Osteoblast (primary cell): ENCODE results near the gene ACTL7B. TPM values are rescaled to one million over a fixed set of nuclear protein-coding genes. Genes with fewer than 3 reads are reported as not detected.

Experiments
- DNase-seq: peaks from one replicate; pipeline ENCODE4 v3.0.0; 2011; ENCODE audit warnings: low spot score, mixed read lengths; ENCODE audit not compliant: insufficient read length; ENCODE audit errors: missing footprints
- H2AFZ ChIP-seq: 2 replicates; pipeline ENCODE4 v1.6.0; 2011; ENCODE audit warnings: mild to moderate bottlenecking, low read length
- H3K27ac ChIP-seq: 2 replicates; pipeline ENCODE4 v1.5.1; 2011; ENCODE audit warnings: mild to moderate bottlenecking, low read depth, low read length, moderate library complexity
- H3K27me3 ChIP-seq: 2 replicates; pipeline ENCODE4 v1.6.0; 2012; ENCODE audit warnings: mild to moderate bottlenecking, control low read depth, inconsistent platforms, low read length, moderate library complexity; ENCODE audit not compliant: insufficient read depth
- H3K36me3 ChIP-seq: 2 replicates; pipeline ENCODE4 v1.5.1; 2011; ENCODE audit warnings: mild to moderate bottlenecking, low read length, control low read depth, moderate library complexity; ENCODE audit not compliant: insufficient read depth
- H3K4me1 ChIP-seq: 2 replicates; pipeline ENCODE4 v1.5.1; 2011; ENCODE audit warnings: mild to moderate bottlenecking, low read length, control low read depth, moderate library complexity; ENCODE audit not compliant: insufficient read depth
- H3K4me2 ChIP-seq: 2 replicates; pipeline ENCODE4 v1.6.0; 2011; ENCODE audit warnings: mild to moderate bottlenecking, low read length; ENCODE audit not compliant: insufficient read depth
- H3K4me3 ChIP-seq: fragments of 200-600 bp; sonication (generic); 3 replicates; pipeline ENCODE4 v1.5.1; 2012; ENCODE audit warnings: mild to moderate bottlenecking, low read length, inconsistent platforms; ENCODE audit not compliant: insufficient read depth
- H3K79me2 ChIP-seq: 2 replicates; pipeline ENCODE4 v1.6.0; 2012; ENCODE audit warnings: mild to moderate bottlenecking, low read length, control low read depth, inconsistent platforms; ENCODE audit not compliant: insufficient read depth
- H3K9me3 ChIP-seq: 2 replicates; pipeline ENCODE4 v1.5.1; 2011; ENCODE audit warnings: low read depth, low read length, control low read depth
- H4K20me1 ChIP-seq: 2 replicates; pipeline ENCODE4 v1.6.0; 2012; ENCODE audit warnings: mild to moderate bottlenecking, low read length, control low read depth; ENCODE audit not compliant: insufficient read depth
- total RNA-seq: library from RNA; depleted of rRNA; stranded (reverse); fragments of >200 nt; gene quantifications from 2 replicates; pipeline ENCODE4 v1.2.3, GENCODE V29; 2012
- TF ChIP-seq, protein P1 (sequence below): IDR thresholded peaks from 2 replicates; pipeline ENCODE4 v1.5.1; 2011; ENCODE audit warnings: mild to moderate bottlenecking, low read depth, low read length, moderate library complexity; ENCODE audit errors: extremely low read depth

ACTL7B gene
- total RNA-seq, 1 donor: not detected

GRCh38 chr9:108854641-108855528 lies 901 bp downstream of the ACTL7B start:
- Histone ChIP-seq H3K36me3 (no peaks in the 10 kb centered on the region), H3K4me2 (no peak overlapping the region), H3K27me3 (peaks cover 8% of the 10 kb centered on the region), H3K9me3 (no peaks in the 10 kb centered on the region), H4K20me1 (no peaks in the 10 kb centered on the region), H2AFZ (no peak overlapping the region), H3K4me1 (peaks cover 3% of the 10 kb centered on the region), H3K4me3 (no peak overlapping the region), H3K79me2 (no peaks in the 10 kb centered on the region), H3K27ac (no peak overlapping the region)
- DNase-seq: no peak
- TF ChIP-seq, protein P1, sequence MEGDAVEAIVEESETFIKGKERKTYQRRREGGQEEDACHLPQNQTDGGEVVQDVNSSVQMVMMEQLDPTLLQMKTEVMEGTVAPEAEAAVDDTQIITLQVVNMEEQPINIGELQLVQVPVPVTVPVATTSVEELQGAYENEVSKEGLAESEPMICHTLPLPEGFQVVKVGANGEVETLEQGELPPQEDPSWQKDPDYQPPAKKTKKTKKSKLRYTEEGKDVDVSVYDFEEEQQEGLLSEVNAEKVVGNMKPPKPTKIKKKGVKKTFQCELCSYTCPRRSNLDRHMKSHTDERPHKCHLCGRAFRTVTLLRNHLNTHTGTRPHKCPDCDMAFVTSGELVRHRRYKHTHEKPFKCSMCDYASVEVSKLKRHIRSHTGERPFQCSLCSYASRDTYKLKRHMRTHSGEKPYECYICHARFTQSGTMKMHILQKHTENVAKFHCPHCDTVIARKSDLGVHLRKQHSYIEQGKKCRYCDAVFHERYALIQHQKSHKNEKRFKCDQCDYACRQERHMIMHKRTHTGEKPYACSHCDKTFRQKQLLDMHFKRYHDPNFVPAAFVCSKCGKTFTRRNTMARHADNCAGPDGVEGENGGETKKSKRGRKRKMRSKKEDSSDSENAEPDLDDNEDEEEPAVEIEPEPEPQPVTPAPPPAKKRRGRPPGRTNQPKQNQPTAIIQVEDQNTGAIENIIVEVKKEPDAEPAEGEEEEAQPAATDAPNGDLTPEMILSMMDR: no peak

DNA sequence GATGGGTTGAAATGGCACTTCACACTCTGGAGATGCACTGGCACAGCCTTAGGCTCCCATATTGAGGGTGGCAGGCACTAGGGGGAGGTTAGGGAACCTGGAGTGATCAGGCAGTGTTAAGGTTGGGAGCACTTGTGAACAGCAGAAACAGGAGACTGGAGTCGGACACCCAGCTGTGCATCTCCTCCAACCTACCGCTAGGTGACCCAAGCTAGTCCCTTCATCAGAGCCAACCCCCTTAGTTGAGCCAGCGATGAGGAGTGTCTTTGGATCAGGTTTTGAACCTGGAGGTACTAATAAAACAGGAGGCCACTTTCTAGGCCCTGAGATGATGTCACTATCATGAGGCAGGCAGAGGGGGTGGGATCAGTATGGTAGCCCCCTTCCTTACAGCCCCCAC lies 1.7 kb downstream of the ACTL7B start:
- Histone ChIP-seq H4K20me1 (no peaks in the 10 kb centered on the region), H3K4me2 (no peak overlapping the region), H3K36me3 (no peaks in the 10 kb centered on the region), H3K27me3 (peaks cover 8% of the 10 kb centered on the region), H3K4me1 (no peaks in the 10 kb centered on the region), H2AFZ (no peak overlapping the region), H3K79me2 (no peaks in the 10 kb centered on the region), H3K4me3 (no peak overlapping the region), H3K9me3 (no peaks in the 10 kb centered on the region), H3K27ac (no peak overlapping the region)
- TF ChIP-seq, protein P1: no peak
- no peak for DNase-seq

- no peaks in the 10 kb centered on the region for H3K79me2 ChIP-seq
- H3K36me3 ChIP-seq: no peaks in the 10 kb centered on the region
- no peak overlapping the region for H3K4me3 ChIP-seq
- H3K27ac ChIP-seq: no peak overlapping the region
- DNase-seq: no peak
- no peak overlapping the region for H2AFZ ChIP-seq
- H3K4me1 ChIP-seq: no peaks in the 10 kb centered on the region
- H4K20me1 ChIP-seq: no peaks in the 10 kb centered on the region
- TF ChIP-seq, protein P1: no peak
- H3K4me2 ChIP-seq: no peak overlapping the region
- no peaks in the 10 kb centered on the region for H3K9me3 ChIP-seq
- H3K27me3 ChIP-seq: peaks cover 8% of the 10 kb centered on the region
These were observed 3.7 kb downstream of the ACTL7B start for GRCh38 chr9:108852079-108852478.

DNA sequence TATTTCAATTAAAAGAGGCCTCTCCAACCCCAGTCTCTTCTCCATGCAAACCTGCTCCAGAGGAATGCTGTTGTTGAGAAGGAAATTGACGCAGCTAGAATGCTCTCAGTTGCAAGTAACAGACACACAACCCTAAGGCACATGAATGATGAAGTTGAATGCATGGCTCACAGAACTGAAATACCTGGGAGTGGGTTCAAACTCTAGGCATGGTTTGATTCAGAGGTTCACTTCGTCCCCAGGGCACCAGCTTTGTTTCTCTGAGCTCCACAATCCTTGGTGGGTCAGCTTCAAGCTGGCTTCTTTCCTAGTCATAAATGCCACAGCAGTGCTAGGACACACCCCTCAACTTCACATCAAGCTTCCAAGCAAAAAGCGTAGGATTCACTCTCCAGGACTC lies 4.6 kb downstream of the ACTL7B start:
- no peaks in the 10 kb centered on the region for H3K79me2 ChIP-seq
- TF ChIP-seq, protein P1: no peak
- no peaks in the 10 kb centered on the region for H3K9me3 ChIP-seq
- no peak overlapping the region for H3K4me3 ChIP-seq
- H3K4me1 ChIP-seq: no peaks in the 10 kb centered on the region
- H4K20me1 ChIP-seq: no peaks in the 10 kb centered on the region
- peaks cover 11% of the 10 kb centered on the region for H3K27me3 ChIP-seq
- H3K36me3 ChIP-seq: no peaks in the 10 kb centered on the region
- no peak for DNase-seq
- H2AFZ ChIP-seq: no peak overlapping the region
- no peak overlapping the region for H3K27ac ChIP-seq
- no peak overlapping the region for H3K4me2 ChIP-seq
